DOHH2 (cell line): ENCODE results near the gene IFNE.

Experiments
- H3F3A ChIP-seq: fragments of 200-600 bp; sonication (generic), shearing (Covaris generic); 2 replicates; pipeline ENCODE4 v1.6.0; 2016; ENCODE audit warnings: antibody characterized with exemption, mild to moderate bottlenecking; ENCODE audit not compliant: control insufficient read depth, insufficient read depth
- H3K27ac ChIP-seq: fragments of 200-600 bp; sonication (generic); 2 replicates; pipeline ENCODE4 v1.5.1; 2014; ENCODE audit warnings: low read depth, mild to moderate bottlenecking, low read length, moderate library complexity
- H3K27me3 ChIP-seq: fragments of 200-600 bp; sonication (generic); 2 replicates; pipeline ENCODE4 v1.6.1; 2014; ENCODE audit warnings: mild to moderate bottlenecking, low read length, mixed read lengths; ENCODE audit not compliant: control insufficient read depth
- H3K36me3 ChIP-seq: fragments of 200-600 bp; sonication (generic); 2 replicates; pipeline ENCODE4 v1.6.1; 2014; ENCODE audit warnings: mild to moderate bottlenecking, low read length, moderate library complexity, mixed read lengths; ENCODE audit not compliant: control insufficient read depth
- H3K4me1 ChIP-seq: fragments of 200-600 bp; sonication (generic); 2 replicates; pipeline ENCODE4 v1.6.1; 2014; ENCODE audit warnings: mild to moderate bottlenecking, low read length, mixed read lengths; ENCODE audit not compliant: control insufficient read depth
- H3K4me2 ChIP-seq: fragments of 200-600 bp; sonication (generic); 2 replicates; pipeline ENCODE4 v1.6.0; 2014; ENCODE audit warnings: mild to moderate bottlenecking, low read length, moderate library complexity
- H3K4me3 ChIP-seq: fragments of 200-600 bp; sonication (generic); 2 replicates; pipeline ENCODE4 v1.5.1; 2014; ENCODE audit warnings: mild to moderate bottlenecking, low read length, mixed read lengths
- H3K79me2 ChIP-seq: fragments of 200-600 bp; sonication (generic); 2 replicates; pipeline ENCODE4 v1.6.1; 2014; ENCODE audit warnings: mild to moderate bottlenecking, low read length, mixed read lengths; ENCODE audit not compliant: control insufficient read depth
- H3K9me2 ChIP-seq: fragments of 200-600 bp; sonication (generic); replicated peaks from 2 replicates; pipeline ENCODE4 v1.6.1; 2014; ENCODE audit warnings: mild to moderate bottlenecking, low read length, mixed read lengths; ENCODE audit not compliant: control insufficient read depth
- H3K9me3 ChIP-seq: fragments of 200-600 bp; sonication (generic); 2 replicates; pipeline ENCODE4 v1.6.1; 2014; ENCODE audit warnings: antibody characterized with exemption, low read length, mixed read lengths; ENCODE audit not compliant: control insufficient read depth, insufficient read depth
- H4K20me1 ChIP-seq: fragments of 200-600 bp; sonication (generic); 2 replicates; pipeline ENCODE4 v1.6.0; 2014; ENCODE audit warnings: low read depth, mild to moderate bottlenecking, antibody characterized with exemption, low read length, moderate library complexity; ENCODE audit not compliant: control insufficient read depth, insufficient read depth
- CTCF ChIP-seq: fragments of 200-600 bp; sonication (generic); IDR thresholded peaks from one replicate; pipeline ENCODE4 v1.5.1; 2014; ENCODE audit warnings: antibody characterized with exemption, mild to moderate bottlenecking, low read depth, low read length; ENCODE audit not compliant: poor library complexity, severe bottlenecking
- EZH2phosphoT487 ChIP-seq: fragments of 200-600 bp; sonication (generic); IDR thresholded peaks from 2 replicates; pipeline ENCODE4 v1.6.1; 2017; ENCODE audit warnings: borderline replicate concordance, mild to moderate bottlenecking, antibody characterized with exemption, low read length, moderate library complexity, mixed read lengths

IFNE gene

GRCh38 chr9:21507483-21507790 lies 25.3 kb upstream of the IFNE start:
- no peaks in the 10 kb centered on the region for H3F3A ChIP-seq
- no peaks in the 10 kb centered on the region for H3K27me3 ChIP-seq
- H4K20me1 ChIP-seq: no peaks in the 10 kb centered on the region
- H3K27ac ChIP-seq: no peak overlapping the region
- TF ChIP-seq CTCF: no peak
- TF ChIP-seq EZH2phosphoT487: no peak
- no peaks in the 10 kb centered on the region for H3K36me3 ChIP-seq
- no peak overlapping the region for H3K4me2 ChIP-seq
- H3K4me1 ChIP-seq: no peaks in the 10 kb centered on the region
- H3K9me2 ChIP-seq: no peaks in the 10 kb centered on the region
- no peak overlapping the region for H3K4me3 ChIP-seq
- no peaks in the 10 kb centered on the region for H3K79me2 ChIP-seq
- H3K9me3 ChIP-seq: no peaks in the 10 kb centered on the region

- no peaks in the 10 kb centered on the region for H3K4me1 ChIP-seq
- no peak overlapping the region for H3K4me3 ChIP-seq
- no peaks in the 10 kb centered on the region for H3K27me3 ChIP-seq
- H3F3A ChIP-seq: no peaks in the 10 kb centered on the region
- H3K27ac ChIP-seq: no peak overlapping the region
- H3K9me3 ChIP-seq: no peaks in the 10 kb centered on the region
- TF ChIP-seq EZH2phosphoT487 (no peak), CTCF (no peak)
- H3K36me3 ChIP-seq: no peaks in the 10 kb centered on the region
- H3K4me2 ChIP-seq: no peak overlapping the region
- H4K20me1 ChIP-seq: no peaks in the 10 kb centered on the region
- no peaks in the 10 kb centered on the region for H3K9me2 ChIP-seq
- no peaks in the 10 kb centered on the region for H3K79me2 ChIP-seq
Observed at GRCh38 chr9:21506626-21507482, 24.7 kb upstream of the IFNE start.

GRCh38 chr9:21505425-21506179 lies 23.5 kb upstream of the IFNE start:
- Histone ChIP-seq H3F3A (no peaks in the 10 kb centered on the region), H3K9me3 (no peaks in the 10 kb centered on the region), H3K4me2 (no peak overlapping the region), H3K4me3 (no peak overlapping the region), H3K36me3 (no peaks in the 10 kb centered on the region), H3K27ac (no peak overlapping the region), H4K20me1 (no peaks in the 10 kb centered on the region), H3K79me2 (no peaks in the 10 kb centered on the region), H3K27me3 (no peaks in the 10 kb centered on the region), H3K4me1 (no peaks in the 10 kb centered on the region), H3K9me2 (no peaks in the 10 kb centered on the region)
- no peak for TF ChIP-seq EZH2phosphoT487
- TF ChIP-seq CTCF: no peak
